OCI-LY3 (cell line): Measurements from ENCODE around the gene TRIM44.

Experiments used
- EZH2phosphoT487 ChIP-seq: fragments of 200-600 bp; shearing (Covaris generic); IDR thresholded peaks from 2 replicates; pipeline ENCODE4 v1.6.1; 2018; ENCODE audit warnings: antibody characterized with exemption, mixed run types, low read depth
- TF ChIP-seq, protein P1 (sequence below): fragments of 200-600, 300-600 bp; sonication (generic); IDR thresholded peaks from 2 replicates; pipeline ENCODE4 v1.5.1; 2014; ENCODE audit warnings: antibody characterized with exemption, low read length, low read depth

DNA sequence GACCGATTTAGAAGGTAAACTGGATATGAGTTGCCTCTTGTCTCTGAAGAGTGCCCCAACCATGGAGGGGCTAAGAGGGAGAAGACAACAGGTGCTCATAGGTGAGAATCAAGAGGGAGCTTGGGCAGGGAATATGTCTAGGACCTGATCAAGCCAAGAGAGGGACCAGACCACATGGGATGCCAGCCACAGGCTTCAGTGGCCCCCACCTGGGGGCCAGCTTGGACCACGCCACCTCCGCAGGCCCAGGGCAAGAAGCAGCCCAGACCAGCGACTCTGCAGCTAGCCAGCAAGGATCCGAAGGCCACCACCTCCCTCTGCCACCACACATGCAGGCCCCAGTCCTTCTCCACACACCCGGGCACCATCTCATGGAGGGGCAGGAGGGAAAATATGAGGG is 188.8 kb downstream of the TRIM44 start:
- TF ChIP-seq, protein P1, sequence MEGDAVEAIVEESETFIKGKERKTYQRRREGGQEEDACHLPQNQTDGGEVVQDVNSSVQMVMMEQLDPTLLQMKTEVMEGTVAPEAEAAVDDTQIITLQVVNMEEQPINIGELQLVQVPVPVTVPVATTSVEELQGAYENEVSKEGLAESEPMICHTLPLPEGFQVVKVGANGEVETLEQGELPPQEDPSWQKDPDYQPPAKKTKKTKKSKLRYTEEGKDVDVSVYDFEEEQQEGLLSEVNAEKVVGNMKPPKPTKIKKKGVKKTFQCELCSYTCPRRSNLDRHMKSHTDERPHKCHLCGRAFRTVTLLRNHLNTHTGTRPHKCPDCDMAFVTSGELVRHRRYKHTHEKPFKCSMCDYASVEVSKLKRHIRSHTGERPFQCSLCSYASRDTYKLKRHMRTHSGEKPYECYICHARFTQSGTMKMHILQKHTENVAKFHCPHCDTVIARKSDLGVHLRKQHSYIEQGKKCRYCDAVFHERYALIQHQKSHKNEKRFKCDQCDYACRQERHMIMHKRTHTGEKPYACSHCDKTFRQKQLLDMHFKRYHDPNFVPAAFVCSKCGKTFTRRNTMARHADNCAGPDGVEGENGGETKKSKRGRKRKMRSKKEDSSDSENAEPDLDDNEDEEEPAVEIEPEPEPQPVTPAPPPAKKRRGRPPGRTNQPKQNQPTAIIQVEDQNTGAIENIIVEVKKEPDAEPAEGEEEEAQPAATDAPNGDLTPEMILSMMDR = no peak
- no peak for TF ChIP-seq EZH2phosphoT487
